Lower leg skin (tissue), 4 donors: ENCODE results near the gene IGSF21. TPM values are rescaled to one million over a fixed set of nuclear protein-coding genes. Genes with fewer than 3 reads are reported as not detected.
"Not testable (repeated sequence)": the region's sequence is repeated elsewhere in the genome, so short reads cannot be mapped to it uniquely, and the experiment has no call there.

Experiments used
- DNase-seq, 2 donors: peaks; one replicate each; pipeline ENCODE4 v3.0.0-alpha.2; 2019; ENCODE audit warnings: low spot score in 2 of 2
- H3K4me3 ChIP-seq: fragments of 200-600 bp; sonication (generic); 2 replicates; pipeline ENCODE4 v1.5.1; 2017; ENCODE audit warnings: mild to moderate bottlenecking, low read depth; ENCODE audit not compliant: poor library complexity, severe bottlenecking
- CTCF ChIP-seq, 3 donors: fragments of 450-650 bp; IDR thresholded peaks; one replicate each; pipeline ENCODE4 v1.5.1; 2016; ENCODE audit warnings: antibody characterized with exemption in 3 of 3, mild to moderate bottlenecking in 3 of 3, moderate library complexity in 2 of 3
- POLR2A ChIP-seq, 2 donors: fragments of 450-650 bp; IDR thresholded peaks; one replicate each; pipeline ENCODE4 v1.6.1; 2016 to 2017; ENCODE audit warnings: antibody characterized with exemption in 2 of 2, mild to moderate bottlenecking in 1 of 2, moderate library complexity in 1 of 2
- WGBS, 2 donors: methylation state at CpG; one replicate each; pipeline ENCODE4 v1.1.5; 2018; 5-methylcytosine and 5-hydroxymethylcytosine counted together
- intact Hi-C: fragments of 100-400 bp; cut with DNase I; formaldehyde crosslinking; loops from one replicate; pipeline ENCODE4 v1.15.0; 2023; ENCODE audit warnings: low total_unique reads
- total RNA-seq, 4 donors: library from RNA; depleted of rRNA; stranded (reverse); fragments of >200 nt; gene quantifications; one replicate each; pipeline ENCODE4 v1.1.0, GENCODE V29; 2016

The IGSF21 gene
- total RNA-seq, 4 donors from 2014 or later: 0.66 to 3.0 (median 1.3) TPM

- WGBS, 2 donors: 87 to 88% methylated on average over 2 of the region's 2 CpGs
- intact Hi-C loops: no loop called here
- TF ChIP-seq CTCF (IDR thresholded peaks at IDR 0.05) (no peak), POLR2A (IDR thresholded peaks at IDR 0.05) (no peak)
- peak in 1 of 2 donors; percentile 18 for DNase-seq
- no peak overlapping the region for H3K4me3 ChIP-seq
Observed at GRCh38 chr1:18414872-18415447, 307.4 kb downstream of the IGSF21 start.

- WGBS, 2 donors: 71 to 72% methylated on average over 2 of the region's 2 CpGs
- intact Hi-C loops: no loop called here
- no peak for TF ChIP-seq CTCF (IDR thresholded peaks at IDR 0.05)
- no peak for TF ChIP-seq POLR2A (IDR thresholded peaks at IDR 0.05)
- no peak overlapping the region for H3K4me3 ChIP-seq
- peak in 1 of 2 donors; percentile 14 for DNase-seq
Observed at GRCh38 chr1:18415448-18416027, 307.9 kb downstream of the IGSF21 start.

- WGBS, 2 donors: 69 to 78% methylated on average over 5 of the region's 5 CpGs
- intact Hi-C loops, H3K4me3 ChIP-seq: not testable (repeated sequence)
- DNase-seq: peak in 1 of 2 donors; percentile 50
Observed at GRCh38 chr1:18416126-18416525, 308.5 kb downstream of the IGSF21 start.

GRCh38 chr1:18417316-18418269 lies 310.0 kb downstream of the IGSF21 start:
- intact Hi-C loops: no loop called here
- no peak for DNase-seq
- WGBS, 2 donors: 63 to 67% methylated on average over 3 of the region's 3 CpGs
- H3K4me3 ChIP-seq: no peak overlapping the region
- TF ChIP-seq POLR2A (IDR thresholded peaks at IDR 0.05): no peak
- no peak for TF ChIP-seq CTCF (IDR thresholded peaks at IDR 0.05)

GRCh38 chr1:18419113-18419844 lies 311.7 kb downstream of the IGSF21 start:
- TF ChIP-seq CTCF (IDR thresholded peaks at IDR 0.05) (no peak), POLR2A (IDR thresholded peaks at IDR 0.05) (no peak)
- intact Hi-C loops: no loop called here

GRCh38 chr1:18419845-18420184 lies 312.2 kb downstream of the IGSF21 start:
- WGBS, 2 donors: 65 to 71% methylated on average over 5 of the region's 5 CpGs
- intact Hi-C loops: no loop called here
- TF ChIP-seq POLR2A (IDR thresholded peaks at IDR 0.05) (no peak), CTCF (IDR thresholded peaks at IDR 0.05) (no peak)

More at GRCh38 chr1:18419113-18419844, 311.7 kb downstream of the IGSF21 start:
- no peak for DNase-seq
- H3K4me3 ChIP-seq: no peak overlapping the region
- WGBS, 2 donors: 66 to 67% methylated on average over 6 of the region's 6 CpGs

More at GRCh38 chr1:18419845-18420184, 312.2 kb downstream of the IGSF21 start:
- no peak overlapping the region for H3K4me3 ChIP-seq
- DNase-seq: no peak
